ENCODE data around the gene S100A13. TPM values are rescaled to one million over a fixed set of nuclear protein-coding genes. Genes with fewer than 3 reads are reported as not detected.
A peak's percentile ranks its signal among the peaks of the same experiment; 100 is the strongest.
"Not testable (repeated sequence)": the region's sequence is repeated elsewhere in the genome, so short reads cannot be mapped to it uniquely, and the experiment has no call there.

The S100A13 gene
- polyA plus RNA-seq (ENCODE audit: insufficient read length in 4 of 4), result 100 to 1,000 TPM; 139 to 170 (median 156) TPM

DNA sequence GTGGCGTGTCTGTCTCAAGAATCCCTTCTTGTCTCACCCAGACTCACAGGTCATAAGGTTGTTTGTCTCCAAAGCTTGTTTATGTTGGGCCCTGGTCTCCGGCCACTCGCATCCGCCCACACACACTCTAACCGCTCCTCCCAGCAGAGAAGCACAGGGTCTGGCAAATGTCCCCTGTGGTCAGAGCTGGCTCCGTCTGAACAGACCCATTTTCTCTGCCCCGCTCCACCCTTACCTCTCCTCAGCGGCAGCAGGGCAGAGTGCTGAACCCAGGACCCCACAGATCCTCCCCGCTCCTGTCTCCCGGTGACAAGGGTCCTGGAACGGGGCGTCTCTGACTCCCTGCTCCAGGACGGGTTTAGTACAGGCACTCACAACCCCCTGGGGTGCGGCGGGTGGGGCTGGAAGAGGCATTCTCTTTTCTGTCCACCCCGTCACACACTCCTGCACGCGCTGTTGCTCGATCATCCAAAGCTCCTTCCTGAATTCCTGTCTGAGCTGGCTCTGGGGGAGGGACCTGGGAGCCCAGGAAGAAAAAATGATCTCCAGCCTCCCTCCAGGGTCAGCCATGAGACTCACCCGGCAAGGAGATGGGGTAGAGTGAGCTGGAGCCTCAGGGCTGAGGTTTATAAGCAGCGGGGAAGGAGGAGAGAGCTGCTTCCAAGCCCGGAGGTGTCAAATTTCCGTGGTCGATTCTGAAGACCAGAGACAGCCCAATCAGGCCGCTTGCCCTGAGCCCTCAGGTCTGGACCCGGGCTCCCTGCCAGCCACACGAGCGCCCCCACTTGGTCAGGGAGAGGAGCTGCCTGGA is at the start of gene S100A13:
Gene S100A13 (minus strand): TSS at position 602 of the 811 bp plus-strand sequence. CDS start 1,033 bp downstream, outside the sequence.
- DNase-seq (ENCODE audit: low read depth in 4 of 4, low spot score in 3 of 4), result peak; percentile 71 to 77 (median 74)

DNA sequence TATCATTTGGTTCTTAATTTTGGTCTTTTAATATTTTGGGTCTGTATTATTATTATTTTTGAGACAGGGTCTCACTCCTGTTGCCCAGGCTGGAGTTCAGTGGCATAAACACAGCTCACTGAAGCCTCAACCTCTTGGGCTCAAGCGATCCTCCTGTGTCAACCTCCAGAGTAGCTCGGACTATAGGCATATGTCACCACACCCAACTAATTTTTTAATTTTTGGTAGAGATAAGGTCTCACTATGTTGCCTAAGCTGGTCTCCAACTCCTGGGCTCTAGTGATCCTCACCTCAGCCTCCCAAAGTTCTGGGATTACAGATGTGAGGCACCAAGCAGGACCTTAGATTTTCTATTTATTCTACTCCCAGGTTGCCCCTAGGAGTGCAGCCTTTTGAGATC is 46.2 kb upstream of the S100A13 start:
- DNase-seq (ENCODE audit: low read depth in 4 of 4, low spot score in 3 of 4), result no peak

DNA sequence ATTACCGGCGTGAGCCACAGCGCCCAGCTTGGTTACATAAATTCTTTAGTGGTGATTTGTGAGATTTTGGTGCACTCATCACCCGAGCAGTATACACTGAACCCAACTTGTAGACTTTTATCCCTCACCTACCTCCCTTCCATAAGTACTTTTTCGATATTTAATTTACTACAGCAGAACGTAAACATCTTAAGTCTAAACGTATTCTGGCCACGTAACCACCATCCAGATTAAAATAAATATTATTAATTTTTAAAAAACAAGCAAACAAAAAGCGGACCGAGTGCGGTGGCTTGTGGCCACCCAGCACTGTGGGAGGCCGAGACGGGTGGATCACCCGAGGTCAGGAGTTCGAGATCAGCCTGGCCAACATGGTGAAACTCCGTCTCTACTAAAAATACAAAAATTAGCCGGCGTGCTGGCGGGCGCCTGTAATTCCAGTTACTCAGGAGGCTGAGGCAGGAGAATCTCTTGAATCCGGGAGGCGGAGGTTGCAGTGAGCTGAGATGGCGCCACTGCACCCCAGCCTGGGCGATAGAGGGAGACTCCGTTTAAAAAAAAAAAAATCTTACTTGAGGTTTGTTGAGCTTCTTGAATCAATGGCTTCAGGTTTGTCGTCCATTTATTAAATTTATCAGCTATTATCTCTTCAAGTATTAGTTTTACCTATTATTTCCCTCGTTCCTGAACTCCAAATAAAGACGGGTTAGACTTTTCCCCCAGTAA is 44.5 kb upstream of the S100A13 start:
- not testable (repeated sequence) for DNase-seq (ENCODE audit: low read depth in 4 of 4, low spot score in 3 of 4)

DNA sequence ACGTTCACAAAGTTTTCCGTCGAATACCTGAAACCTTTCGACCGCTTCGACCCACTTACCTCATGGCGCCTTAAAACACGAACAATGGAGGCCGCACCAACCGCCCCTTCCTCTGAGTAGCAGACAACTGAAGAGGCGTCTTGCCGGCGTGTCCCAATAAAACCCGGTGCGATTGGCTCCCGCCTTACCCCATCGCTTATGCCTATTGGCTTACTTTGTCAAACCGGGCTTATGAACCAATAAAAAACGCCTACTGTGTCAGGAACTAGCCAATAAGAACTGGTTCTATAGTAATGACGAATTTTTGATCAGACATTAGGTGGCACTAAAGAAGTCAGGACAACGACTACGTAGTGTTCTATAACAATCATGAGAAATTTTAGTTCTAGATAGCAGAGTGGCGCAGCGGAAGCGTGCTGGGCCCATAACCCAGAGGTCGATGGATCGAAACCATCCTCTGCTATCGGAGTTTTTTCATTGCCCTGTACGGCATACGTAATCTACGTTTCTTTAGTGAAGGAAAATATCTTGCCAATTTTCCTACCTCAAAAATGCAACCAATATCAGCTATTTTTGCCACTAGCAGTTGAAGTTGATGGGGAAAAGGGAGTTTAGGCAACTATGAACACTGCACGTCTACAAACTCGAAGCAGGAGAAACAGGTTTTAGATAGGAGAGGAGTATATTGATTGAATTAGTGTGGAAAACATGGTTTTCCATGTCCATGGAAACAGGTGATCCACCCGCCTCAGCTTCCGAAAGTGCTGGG is 43.7 kb upstream of the S100A13 start, which contains the start of gene ILF2:
Gene ILF2 (minus strand): TSS at position 135 of the 769 bp plus-strand sequence. CDS start 71 bp downstream, at position 64.
- peak; percentile 97 to 99 (median 98) for DNase-seq (ENCODE audit: low read depth in 4 of 4, low spot score in 3 of 4)

DNA sequence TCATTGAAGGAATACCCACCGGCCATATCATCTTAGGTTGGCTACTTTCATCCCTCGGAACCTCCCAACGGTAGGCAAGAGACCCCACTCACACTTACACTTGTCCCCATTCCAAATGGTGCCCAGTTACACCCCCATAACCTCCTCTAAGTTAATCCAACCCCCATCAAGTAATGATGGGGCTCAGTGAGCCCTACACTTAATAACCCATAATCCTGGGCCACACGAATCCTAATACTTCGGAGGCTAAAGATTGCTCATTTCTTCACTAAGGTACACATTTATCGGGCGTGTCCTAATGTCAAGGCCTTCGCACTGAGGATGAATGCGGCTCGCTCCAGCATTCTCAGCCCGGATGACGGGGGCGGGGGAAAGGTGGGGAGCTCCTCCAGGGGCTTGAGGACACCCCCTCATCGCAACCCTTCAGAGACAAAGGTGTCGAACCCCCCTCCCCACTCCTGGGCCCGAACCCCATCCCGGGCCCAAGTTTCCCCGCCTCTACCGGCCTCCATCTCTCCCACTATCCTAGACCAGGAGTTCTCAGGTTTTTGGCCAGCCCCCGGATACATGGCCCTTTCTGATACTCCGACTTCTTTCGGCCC is 43.1 kb upstream of the S100A13 start:
- no peak for DNase-seq (ENCODE audit: low read depth in 4 of 4, low spot score in 3 of 4)

DNA sequence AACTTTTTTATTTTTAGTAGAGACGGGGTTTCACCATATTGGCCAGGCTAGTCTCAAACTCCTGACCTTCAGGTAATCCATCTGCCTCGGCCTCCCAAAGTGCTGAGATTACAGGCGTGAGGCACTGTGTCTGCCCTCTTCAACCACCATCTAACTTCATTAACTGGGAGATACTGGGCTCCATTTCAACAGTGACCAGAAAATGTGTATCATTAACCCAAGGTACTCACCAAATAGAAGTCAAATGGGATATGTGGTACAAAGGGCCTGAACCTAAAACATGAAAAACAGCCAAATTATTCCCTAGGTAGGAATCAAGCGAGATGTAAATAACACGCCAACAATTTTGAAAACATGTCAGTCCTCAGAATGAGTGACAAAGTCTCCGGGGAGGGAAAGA is 42.3 kb upstream of the S100A13 start:
- DNase-seq (ENCODE audit: low read depth in 4 of 4, low spot score in 3 of 4), result no peak

DNA sequence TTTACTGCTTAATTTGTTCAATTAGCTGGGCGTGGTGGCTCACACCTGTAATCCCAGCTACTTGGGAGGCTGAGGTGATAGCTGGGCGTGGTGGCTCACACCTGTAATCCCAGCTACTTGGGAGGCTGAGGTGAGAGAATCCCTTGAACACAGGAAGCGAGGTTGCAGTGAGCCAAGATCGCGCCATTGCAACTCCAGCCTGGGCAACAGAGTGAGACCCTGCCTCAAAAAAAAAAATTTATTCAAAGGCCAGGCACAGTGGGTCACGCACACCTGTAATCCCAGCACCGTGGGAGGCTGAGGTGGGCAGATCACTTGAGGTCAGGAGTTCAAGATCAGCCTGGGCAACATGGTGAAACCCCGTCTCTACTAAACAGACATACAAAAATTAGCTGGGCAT is 41.4 kb upstream of the S100A13 start:
- not testable (repeated sequence) for DNase-seq (ENCODE audit: low read depth in 4 of 4, low spot score in 3 of 4)

DNA sequence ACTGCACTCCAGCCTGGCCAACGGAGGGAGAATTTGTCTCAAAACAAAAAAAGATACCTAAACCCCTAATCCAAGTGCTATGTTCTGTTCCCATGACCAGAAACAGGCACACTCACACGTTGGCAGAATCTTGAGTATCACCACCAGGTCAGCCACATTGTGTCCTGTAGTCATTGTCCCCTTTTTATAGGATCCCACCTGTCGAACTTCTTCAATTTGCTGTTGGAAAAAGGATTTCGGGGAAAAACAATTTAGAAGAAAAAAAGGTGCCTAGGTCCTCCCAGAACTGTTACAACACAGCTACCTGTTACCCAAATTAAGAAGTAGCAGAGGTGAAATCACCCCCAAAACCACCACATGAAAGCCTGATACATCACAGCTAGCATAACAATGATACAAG is 40.1 kb upstream of the S100A13 start:
- no peak for DNase-seq (ENCODE audit: low read depth in 4 of 4, low spot score in 3 of 4)

DNA sequence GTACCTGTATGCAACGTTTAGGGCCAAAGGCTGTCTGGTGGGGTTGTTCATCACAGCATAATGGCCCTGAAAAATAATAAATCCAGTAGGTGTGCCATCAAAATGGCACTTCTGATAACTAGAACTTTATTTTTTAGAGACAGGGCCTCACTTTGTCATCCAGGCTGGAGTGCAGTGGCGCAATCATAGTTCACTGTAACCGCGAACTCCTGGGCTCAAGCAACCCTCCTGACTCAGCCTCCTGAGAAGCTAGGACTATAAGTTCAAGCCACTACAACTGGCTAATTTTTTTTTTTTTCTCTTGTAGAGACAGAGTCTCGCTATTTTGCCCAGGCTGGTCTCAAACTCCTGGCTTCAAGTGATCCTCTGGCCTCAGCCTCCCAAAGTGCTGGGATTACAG is 35.9 kb upstream of the S100A13 start:
- no peak for DNase-seq (ENCODE audit: low read depth in 4 of 4, low spot score in 3 of 4)

DNA sequence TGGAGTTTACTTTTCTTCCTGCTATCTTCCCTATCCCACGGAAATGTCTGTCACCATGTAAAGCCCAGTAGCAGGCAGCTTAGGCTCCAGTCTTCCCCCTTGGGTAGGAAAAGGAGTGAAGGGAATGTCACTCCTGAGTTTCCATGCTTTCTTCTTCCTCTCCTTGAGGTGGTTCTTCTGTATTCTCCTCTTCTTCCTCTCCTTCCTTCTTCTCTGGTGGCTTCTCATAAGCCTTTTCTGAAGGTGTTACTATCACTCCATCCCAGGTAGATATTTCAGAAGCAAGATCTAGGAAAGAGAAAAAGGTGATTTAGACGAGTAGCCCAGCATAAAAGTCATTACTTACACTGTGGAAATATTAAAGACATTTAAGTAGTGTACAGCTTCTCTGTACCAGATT is 35.0 kb upstream of the S100A13 start:
- DNase-seq (ENCODE audit: low read depth in 4 of 4, low spot score in 3 of 4), result no peak

DNA sequence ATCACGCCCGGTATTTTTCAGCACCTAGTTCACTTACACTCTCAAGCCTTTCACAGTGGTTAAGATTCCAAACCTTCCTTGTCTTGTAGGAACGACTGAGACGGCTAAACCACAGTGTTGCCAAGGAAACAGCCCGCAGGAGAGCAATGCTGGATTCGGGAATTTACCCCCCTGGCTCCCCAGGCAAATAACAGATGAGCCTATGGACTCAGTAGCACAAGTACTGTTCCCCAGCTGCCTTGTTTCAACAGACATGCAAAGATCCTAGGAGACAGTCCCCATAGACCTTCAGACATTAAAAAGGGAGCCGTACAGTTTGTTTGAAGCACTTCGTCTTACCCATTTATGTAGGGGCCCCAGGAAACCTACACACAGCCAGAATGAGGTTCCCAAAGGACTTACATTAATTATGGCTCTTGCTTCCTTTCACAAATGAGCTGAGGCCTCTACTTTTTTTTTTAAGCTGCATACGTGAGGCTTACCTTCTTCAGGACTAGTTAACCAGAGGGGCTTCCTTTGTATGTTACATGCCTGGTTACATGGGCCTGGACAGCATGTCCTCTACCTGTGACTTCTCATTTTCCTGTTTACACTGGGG is 33.9 kb upstream of the S100A13 start:
- DNase-seq (ENCODE audit: low read depth in 4 of 4, low spot score in 3 of 4), result no peak

DNA sequence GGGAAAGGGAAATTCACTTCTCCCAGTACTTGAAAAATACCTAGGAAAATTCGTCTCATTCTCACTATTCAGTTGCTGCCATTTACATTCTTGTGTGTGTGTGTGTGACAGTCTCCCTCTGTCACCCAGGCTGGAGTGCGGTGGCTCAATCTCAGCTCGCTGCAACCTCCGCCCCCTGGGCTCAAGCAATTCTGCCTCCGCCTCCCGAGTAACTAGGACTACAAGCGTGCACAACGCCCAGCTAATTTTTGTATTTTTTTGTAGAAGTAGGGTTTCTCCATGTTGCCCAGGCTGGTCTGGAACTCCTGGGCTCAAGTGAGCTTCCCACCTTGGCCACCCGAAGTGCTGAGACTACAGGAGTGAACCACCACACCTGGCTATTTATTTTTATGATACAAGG is 32.4 kb upstream of the S100A13 start:
- no peak for DNase-seq (ENCODE audit: low read depth in 4 of 4, low spot score in 3 of 4)

DNA sequence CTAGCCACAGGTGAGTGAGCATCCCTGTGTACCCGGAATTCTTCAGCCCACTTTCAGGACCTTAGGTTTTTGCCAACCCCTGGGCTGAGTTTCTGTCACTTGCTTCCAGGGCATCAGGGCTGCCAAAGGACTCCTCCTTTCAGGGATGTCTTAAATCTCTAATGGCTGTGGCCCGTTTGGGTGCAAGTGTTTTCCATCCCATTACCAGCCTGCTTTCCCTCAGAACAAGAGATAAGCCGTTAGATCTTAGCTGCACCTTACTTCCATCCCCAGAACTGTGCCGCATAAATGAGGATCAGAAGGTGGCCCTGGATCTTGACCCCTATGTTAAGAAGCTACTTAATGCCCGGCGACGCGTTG is 31.9 kb upstream of the S100A13 start:
- DNase-seq (ENCODE audit: low read depth in 4 of 4, low spot score in 3 of 4), result no peak

DNA sequence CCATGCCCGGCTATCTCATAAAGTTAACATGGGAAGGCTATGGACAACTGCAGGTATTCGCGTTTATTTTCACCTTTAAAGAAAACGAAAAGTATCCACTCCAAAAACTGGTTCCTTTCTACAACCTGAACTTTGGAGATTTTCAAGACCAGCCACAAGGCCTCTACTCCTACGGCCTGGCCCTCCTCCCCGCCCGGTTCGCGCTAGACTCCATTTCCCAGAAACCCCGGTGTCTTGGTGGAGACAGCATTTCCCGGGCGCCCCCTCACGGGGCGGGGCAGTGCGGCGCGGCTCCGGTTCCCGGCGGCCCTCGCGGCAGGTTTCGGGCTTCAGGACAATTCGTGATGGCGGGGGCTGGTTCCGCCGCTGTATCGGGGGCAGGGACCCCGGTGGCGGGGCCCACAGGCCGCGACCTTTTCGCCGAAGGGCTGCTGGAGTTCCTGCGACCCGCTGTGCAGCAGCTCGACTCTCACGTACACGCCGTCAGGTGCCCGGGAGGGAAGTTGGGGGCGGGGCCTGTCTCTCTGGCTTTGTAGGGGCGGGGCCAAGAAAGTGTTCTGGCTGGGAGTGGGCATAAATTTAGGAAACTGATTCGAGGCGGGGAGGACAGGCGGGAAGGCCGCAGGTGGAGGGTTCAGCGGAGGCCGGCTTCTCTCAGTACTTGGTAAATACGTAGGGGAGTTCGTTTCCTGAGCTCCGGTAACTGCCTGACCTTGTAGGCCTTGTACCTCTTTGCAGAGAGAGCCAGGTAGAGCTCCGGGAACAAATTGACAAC is 31.3 kb upstream of the S100A13 start, which contains the start of gene SNAPIN:
Gene SNAPIN (plus strand): TSS at position 304 of the 775 bp plus-strand sequence. CDS start 41 bp downstream, at position 345.
- peak in 3 of 4 donors; percentile 82 to 86 (median 82) for DNase-seq (ENCODE audit: low read depth in 4 of 4, low spot score in 3 of 4)

DNA sequence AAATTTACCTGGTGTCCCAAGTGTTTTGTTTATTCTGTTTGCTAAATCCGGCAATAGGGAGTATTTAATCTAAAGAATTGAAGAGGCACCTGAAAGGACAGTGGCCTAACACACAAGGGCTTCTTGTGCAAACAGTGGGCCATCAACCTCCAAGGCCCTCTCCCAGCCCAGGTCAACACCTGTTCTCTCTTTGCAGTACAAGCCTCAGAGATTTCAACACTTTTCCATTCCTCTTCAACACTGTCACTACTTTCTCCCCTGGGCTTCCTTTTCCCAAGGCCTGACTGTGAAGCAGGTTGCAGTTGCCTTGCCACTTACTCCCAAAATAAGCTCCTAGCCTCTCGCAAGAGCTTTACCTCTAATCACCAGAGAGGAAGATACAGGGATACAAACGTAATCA is 28.0 kb upstream of the S100A13 start:
- DNase-seq (ENCODE audit: low read depth in 4 of 4, low spot score in 3 of 4), result no peak

DNA sequence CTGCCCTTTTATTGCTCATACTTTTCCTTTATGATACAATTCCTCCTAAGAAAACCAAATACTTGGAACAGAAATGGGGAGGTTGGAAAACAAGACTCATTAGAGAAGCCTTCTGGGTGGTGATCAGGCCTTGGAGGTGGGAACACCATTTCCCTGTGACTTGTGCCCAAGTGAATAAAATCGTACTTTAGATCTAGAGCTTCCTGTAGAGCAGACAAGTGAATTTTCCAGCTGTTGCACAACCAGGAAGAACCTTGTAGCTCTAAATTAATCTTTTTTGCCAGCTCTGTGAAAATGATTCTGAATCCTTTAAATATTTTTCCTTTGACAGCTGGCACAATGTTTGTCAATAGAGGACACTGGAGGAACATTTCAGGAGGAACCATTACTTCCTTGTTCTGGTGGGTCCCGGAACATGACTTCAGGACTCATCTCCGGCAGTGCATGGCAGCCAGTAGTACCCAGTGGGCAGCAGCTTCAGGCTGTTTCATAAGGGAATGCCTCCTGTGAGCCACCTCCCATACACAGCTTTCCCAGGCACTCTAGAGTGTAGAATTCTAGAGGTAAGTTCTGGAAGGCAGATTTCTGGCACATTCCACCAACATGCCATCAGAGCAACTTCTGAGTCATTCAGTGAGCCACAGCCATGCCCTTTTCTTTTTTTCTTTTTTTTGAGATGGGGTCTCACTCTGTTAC is 25.6 kb upstream of the S100A13 start:
- no peak for DNase-seq (ENCODE audit: low read depth in 4 of 4, low spot score in 3 of 4)

DNA sequence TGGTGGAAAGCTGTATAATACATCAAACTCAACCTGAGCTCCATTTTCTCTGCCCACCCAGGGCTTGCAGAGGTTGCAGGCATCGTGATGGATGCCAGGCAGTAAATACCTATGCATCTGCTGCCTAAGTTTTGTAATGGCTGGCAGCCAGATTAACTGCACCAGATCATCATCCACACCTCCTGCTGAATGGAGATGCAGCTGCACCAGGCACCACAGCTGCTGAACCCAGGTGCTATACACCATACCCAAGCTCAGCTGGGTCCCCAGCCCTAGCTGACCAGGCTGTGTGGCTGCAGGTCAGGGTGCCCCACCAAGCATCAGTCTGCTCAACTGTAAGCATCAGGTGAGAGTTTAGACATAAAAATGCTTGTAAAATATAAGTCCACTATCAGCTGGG is 24.5 kb upstream of the S100A13 start:
- DNase-seq (ENCODE audit: low read depth in 4 of 4, low spot score in 3 of 4), result no peak

DNA sequence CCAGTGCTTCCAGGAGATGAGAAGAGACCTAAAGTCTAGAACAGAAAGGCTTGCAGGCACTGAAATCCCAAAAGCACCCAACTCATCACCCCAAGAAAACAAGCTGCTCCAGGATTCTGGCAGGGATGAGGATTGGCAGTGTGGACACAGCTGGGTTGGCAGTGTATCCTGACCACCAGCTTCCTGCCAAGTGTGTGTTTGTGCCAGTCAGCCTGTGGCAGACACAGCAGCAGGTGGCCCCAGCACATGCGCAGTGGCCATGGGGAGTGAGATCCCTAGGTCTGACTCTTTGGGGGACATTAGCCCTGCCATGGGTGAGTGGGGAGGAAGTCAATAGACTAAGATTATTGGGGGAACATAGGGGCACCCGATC is 22.5 kb upstream of the S100A13 start:
- no peak for DNase-seq (ENCODE audit: low read depth in 4 of 4, low spot score in 3 of 4)
